GM19193 (cell line): ENCODE data around the gene OR10C1.

Source experiments
- POLR2A ChIP-seq: IDR thresholded peaks from 4 replicates; pipeline ENCODE4 v1.6.1; 2011; ENCODE audit not compliant: insufficient read depth, insufficient read length; ENCODE audit errors: extremely low read depth

OR10C1 gene

GRCh38 chr6:29462022-29462421 is 22.9 kb downstream of the OR10C1 start:
- no peak for TF ChIP-seq POLR2A

GRCh38 chr6:29465279-29465678 is 26.2 kb downstream of the OR10C1 start:
- TF ChIP-seq POLR2A: no peak

- no peak for TF ChIP-seq POLR2A
Measured at GRCh38 chr6:29465801-29466200, 26.7 kb downstream of the OR10C1 start.

GRCh38 chr6:29466241-29466640 is 27.1 kb downstream of the OR10C1 start:
- no peak for TF ChIP-seq POLR2A

DNA sequence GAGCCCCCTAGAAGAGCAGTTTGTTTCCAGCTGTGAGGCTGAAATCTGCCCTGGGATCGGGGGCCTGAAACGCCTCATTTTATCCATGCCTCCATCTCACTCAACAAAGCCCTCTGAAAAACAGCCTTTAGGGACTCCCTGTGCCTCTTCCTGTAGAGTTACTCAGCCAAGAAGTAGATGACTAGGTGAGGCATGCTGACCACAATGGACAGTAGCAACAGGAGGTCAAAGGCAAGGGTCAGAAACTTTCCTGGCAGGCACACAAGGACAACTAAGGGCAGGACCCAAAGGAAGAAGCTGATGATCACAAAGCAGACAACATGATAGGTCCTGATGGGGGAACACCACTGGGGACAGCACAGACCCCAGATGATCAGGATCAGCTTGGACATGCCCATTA is 35.9 kb downstream of the OR10C1 start:
- no peak for TF ChIP-seq POLR2A

DNA sequence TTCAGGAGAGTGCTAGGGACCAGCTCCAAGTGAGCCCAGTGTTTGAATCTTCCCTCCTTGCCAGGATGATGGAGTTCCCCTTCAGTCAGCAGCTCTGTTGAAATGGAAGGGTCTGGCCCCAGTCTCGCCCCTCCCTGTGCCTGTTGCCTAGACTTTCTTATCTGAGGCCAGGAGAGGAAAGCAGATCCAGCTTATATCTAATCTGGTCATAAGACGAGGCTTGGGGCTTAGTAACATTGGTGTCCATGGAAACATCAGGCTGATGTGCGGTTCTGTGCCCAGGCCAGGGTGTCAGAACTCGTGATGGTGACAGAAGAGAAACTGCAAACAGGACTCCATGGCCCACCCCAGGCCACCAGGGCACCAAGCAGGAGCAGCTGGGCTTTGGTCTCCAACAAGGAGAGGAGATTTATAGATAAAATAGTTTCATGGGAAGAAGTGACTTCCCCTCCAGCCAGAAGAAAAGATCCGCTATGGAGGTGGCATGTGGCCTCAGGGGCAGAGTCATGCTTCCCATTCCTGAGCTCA is 38.9 kb downstream of the OR10C1 start:
- no peak for TF ChIP-seq POLR2A

DNA sequence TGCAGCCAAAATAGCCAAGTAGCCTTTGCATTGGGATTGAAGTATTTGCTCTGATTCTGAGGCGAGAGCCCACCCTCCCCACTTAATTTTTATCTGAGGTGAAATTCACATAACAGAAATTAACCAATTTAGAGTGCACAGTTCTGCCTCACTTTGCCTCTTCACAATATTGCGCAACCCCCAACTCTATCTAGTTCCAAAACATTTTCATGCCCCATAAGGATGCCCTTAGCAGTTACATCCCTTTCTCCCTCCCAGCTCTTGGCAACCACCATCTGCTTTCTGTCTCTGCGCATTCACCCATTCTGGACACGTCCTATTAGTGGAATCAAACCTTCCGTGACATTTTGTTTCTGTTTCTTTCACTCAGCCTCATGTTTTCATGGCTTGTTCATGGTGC is 39.6 kb downstream of the OR10C1 start:
- no peak for TF ChIP-seq POLR2A

DNA sequence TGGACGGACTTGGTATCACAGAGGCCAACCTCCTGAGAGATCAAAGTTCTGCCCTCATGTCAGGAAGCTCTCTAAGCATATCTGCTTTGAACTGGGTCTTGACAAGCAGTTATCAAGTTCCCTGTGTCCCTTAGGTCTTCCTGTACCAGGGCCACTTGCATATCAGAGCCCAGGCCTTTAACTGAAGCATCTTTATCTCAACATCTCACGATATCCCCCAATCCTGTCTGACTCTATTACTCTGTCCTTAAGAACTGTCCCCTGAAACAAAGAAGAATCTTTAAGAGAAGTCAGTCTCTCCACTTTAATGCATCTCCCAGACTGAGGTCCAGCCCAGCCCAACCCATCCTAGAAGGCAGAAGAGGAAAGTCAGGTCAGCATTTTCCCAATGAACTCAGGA is 40.5 kb downstream of the OR10C1 start:
- TF ChIP-seq POLR2A: no peak

DNA sequence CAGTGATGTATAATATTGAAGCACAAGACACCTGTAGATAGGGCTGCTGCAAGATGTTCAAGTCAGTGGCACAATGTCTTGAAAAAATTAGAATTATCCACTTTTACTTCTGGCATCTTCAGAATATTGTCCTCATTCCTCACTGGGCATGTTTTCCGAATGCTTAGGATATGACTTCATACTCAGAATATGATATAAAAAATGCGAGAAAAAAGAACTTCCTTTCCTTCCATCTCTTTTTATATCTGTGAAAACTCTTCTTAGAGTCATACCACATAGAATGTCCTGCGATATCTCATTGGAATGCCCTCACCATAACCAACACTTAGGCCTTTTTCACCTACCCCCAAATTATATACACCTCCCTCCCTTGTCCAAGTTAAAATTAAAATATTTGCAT is 44.1 kb downstream of the OR10C1 start:
- TF ChIP-seq POLR2A: no peak

DNA sequence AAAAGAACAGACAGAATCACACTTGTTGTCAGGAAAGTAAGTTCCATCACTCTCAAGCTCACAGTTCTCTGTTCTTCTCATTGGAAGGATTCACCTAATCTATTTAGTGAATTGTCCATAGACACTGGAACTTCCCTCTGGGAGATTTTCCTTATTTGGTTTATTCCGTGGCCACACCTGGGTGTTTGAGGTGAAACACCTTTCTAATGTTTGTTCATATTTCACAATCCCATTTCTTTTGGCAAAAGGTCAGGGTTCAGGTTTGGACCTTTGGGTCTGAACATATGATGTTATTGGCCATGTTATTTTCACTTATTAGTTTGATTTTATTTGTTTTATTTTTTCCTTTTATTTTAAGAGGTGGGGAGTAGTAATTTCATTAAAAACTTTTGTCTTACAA is 44.6 kb downstream of the OR10C1 start:
- TF ChIP-seq POLR2A: no peak

- TF ChIP-seq POLR2A: no peak
Measured at GRCh38 chr6:29486577-29486976, 47.5 kb downstream of the OR10C1 start.

- TF ChIP-seq POLR2A: no peak
Measured at GRCh38 chr6:29487131-29487530, 48.0 kb downstream of the OR10C1 start.

DNA sequence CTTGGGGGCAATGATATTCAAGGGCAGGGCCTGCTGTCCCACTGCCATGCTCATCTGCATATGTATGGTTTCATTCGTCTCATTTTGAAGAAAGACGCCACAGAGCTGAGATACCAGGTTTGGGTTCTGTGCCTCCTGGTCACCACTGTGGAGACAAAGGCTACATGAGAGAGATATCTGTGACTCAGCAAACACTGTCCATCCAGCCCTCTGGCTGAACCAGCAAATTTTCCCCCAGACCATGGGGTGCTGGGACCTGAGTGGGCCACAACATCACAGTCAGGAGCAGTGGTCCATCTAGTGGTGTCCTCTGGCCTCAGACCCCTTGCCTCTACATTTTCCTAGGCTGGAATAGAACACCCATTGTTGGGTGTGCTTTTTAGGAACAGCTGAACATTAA is 48.6 kb downstream of the OR10C1 start, which contains the start of gene MAS1L:
TSS of gene MAS1L (minus strand) at position 297 of the 400 bp plus-strand sequence. CDS start at position 243, 54 bp downstream.
- TF ChIP-seq POLR2A: no peak

DNA sequence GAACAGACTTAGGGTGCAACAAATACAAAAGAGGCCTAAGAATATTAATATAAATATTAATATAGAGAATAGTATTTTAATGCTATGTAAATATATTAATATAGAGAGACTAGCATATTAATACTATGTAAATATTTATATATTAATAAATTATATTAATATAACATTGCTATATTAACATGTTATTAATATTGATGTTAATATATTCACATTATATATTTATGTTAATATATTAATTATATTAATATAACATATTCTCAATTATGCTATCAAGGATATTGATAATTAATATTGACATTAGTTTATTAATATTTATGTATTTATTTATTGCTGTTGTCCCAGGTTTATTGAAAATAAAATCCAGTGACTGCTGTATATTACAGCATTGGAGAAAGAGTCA is 49.8 kb downstream of the OR10C1 start:
- TF ChIP-seq POLR2A: no peak

DNA sequence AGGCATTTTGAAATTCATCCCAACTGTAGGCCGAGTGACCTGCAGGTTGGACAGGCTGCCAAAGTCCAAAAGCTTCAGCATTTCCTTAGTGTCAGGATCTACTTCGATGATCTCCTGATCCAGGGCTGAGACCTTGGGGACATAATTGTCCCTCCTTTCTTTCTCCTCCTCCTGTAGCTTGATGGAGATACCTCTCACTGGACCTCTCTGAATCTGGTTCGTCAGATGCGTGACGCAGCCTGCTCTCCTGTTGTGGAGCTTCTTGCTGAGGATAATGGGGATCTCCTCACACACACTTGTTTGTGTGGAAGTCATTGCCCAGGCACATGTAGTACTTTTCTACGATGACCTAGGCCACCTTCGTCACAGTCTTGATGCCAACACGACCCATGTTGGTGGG is 50.2 kb downstream of the OR10C1 start:
- no peak for TF ChIP-seq POLR2A

- no peak for TF ChIP-seq POLR2A
Measured at GRCh38 chr6:29490055-29490454, 50.9 kb downstream of the OR10C1 start.

- no peak for TF ChIP-seq POLR2A
Measured at GRCh38 chr6:29490552-29490951, 51.4 kb downstream of the OR10C1 start.
